GM23248 (cell line): ENCODE results near the gene GALNT10.

ENCODE experiments used
- EZH2 ChIP-seq: fragments of 200-600 bp; sonication (generic); IDR thresholded peaks from 2 replicates; pipeline ENCODE4 v1.6.1; 2018; ENCODE audit warnings: antibody characterized with exemption, mild to moderate bottlenecking; ENCODE audit not compliant: insufficient read depth, poor library complexity, severe bottlenecking
- EZH2phosphoT487 ChIP-seq: fragments of 200-600 bp; sonication (generic); IDR thresholded peaks from 2 replicates; pipeline ENCODE4 v1.6.1; 2018; ENCODE audit warnings: antibody characterized with exemption, moderate library complexity, mild to moderate bottlenecking, low read depth; ENCODE audit not compliant: insufficient read depth

DNA sequence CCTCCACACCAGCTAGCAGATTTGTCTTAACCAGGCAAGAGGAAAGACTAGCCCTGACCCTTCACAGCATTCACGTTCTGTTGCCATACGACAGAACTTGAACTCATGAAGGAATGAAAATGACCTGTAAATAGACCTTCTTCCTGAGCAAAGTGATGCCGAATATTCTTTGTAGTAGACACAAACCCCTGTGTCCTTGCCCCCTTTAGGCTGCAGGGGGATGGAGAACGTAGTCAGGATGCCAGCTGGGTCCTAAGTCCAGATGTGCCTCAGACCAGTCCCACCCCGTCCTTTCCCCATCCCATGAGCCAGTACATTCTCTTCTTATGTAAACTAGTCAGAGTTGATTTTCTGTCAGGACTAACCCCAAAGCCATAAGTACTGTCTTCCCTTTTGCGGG lies 151.1 kb downstream of the GALNT10 start:
- TF ChIP-seq EZH2phosphoT487 (no peak), EZH2 (no peak)
